ENCODE data around the gene ABCC8. TPM values are rescaled to one million over a fixed set of nuclear protein-coding genes. Genes with fewer than 3 reads are reported as not detected.

ABCC8 gene
- total and polyA plus RNA-seq, 10 of the 15 experiments (the other 5 are each of a cell fraction or from before 2014, with no cell fraction given), result not detected

DNA sequence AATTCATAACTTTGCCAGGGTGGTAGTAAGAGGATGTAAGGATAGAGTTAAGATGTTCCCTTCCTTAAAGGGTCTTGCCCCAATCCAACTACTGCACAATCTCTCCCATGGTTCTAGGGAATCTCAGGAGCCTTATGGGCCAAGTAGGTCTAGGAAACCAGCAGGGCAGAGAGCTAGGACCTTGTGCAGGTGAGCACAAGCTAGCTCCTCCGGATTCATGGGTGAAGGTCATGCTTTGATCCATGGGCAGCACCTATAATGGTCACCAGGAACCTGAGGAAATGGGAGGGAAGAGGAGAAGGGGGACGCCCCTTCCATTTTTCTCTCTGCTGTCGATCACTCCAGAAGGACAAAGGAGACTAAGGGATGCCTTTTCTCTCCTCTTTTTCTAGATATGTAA lies 105.0 kb downstream of the ABCC8 start:
- Histone ChIP-seq H2AFZ (ENCODE audit: control insufficient read depth, low read depth, low read length) (no peak overlapping the region), H3K27me3 (replicated peaks in 1 of 2; ENCODE audit: control insufficient read depth in 2 of 2, insufficient read depth in 2 of 2, low read length in 1 of 2) (no peaks in the 10 kb centered on the region), H3K4me3 (no peak overlapping the region), H3K4me2 (ENCODE audit: control insufficient read depth, insufficient read depth) (no peak overlapping the region), H3K9ac (ENCODE audit: control insufficient read depth, insufficient read depth, low read length) (no peak overlapping the region), H3K79me2 (ENCODE audit: control insufficient read depth, insufficient read depth, low read length) (no peaks in the 10 kb centered on the region), H4K20me1 (ENCODE audit: control insufficient read depth, insufficient read depth) (no peaks in the 10 kb centered on the region), H3K36me3 (ENCODE audit: control insufficient read depth in 2 of 2, insufficient read depth in 2 of 2, low read length in 1 of 2) (no peaks in the 10 kb centered on the region), H3K27ac (ENCODE audit: control insufficient read depth, insufficient read depth) (no peak overlapping the region), H3K4me1 (ENCODE audit: control insufficient read depth, insufficient read depth, low read length) (no peaks in the 10 kb centered on the region), H3K9me3 (replicated peaks; ENCODE audit: control insufficient read depth, insufficient read depth, low read length) (peaks cover 27% of the 10 kb centered on the region)
- ATAC-seq (no peak), FAIRE-seq (no peak), DNase-seq (ENCODE audit: low read depth, low spot score) (no peak)
- ChIA-PET RAD21 (ENCODE audit: unreplicated experiment) (no interaction called here), POLR2A (no interaction called here), SMC1A (ENCODE audit: uncharacterized antibody, unreplicated experiment) (interaction anchor here (0.7 to 0.9 kb wide), 2 partner anchors 360 to 387 kb away, joined by 3 read pairs; no protein-coding TSS in a partner anchor), CTCF (no interaction called here)
- intact Hi-C loops (cut with micrococcal nuclease; ENCODE audit: unreplicated experiment), result no loop called here
- TF ChIP-seq EGR1 (IDR thresholded peaks at IDR 0.05; ENCODE audit: borderline replicate concordance in 1 of 2, low read depth in 2 of 2, low read length in 2 of 2) (no peak), CBX5 (IDR thresholded peaks at IDR 0.05; ENCODE audit: low read depth) (peak; percentile 88; the same call in 1 of the 2 replicates)
- 0% methylated on average over 3 of the region's 3 CpGs for WGBS (ENCODE audit: insufficient coverage, insufficient replicate concordance, low lambda C conversion rate, missing lambda C conversion rate)
- in situ Hi-C loops (cut with MboI), result no loop called here
- BruUV-seq (replicated peaks), result no TSS peak

DNA sequence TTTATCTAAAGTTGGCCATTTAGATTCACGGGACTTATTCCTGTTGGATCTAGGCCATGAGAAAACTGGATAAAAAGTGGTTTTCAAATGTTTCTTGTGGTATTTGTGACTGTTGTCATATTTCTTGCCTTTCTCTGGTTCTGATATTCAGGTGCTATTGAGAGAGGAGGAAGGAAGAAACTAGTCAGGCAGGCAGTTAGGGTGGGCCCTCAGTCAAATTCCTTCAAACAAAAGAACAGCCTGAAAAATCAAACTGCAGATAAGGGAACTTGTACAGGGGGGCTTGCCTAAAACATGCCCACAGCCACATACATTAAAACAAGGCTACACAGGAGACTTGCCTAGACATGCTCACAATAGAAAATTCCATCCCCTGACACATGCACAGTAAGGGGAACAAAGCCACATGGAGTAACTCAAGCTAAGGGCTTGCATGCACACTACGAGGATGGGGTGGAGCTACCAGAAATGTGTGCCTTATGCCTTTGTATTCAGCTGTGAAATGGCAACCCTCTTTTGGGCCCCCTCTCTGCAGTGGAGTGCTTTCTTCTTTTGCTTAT lies 106.9 kb downstream of the ABCC8 start:
- no TSS peak for BruUV-seq (replicated peaks)
- Histone ChIP-seq H3K27me3 (replicated peaks in 1 of 2; ENCODE audit: control insufficient read depth in 2 of 2, insufficient read depth in 2 of 2, low read length in 1 of 2) (no peaks in the 10 kb centered on the region; a peak in 1 of 4 replicates), H3K79me2 (ENCODE audit: control insufficient read depth, insufficient read depth, low read length) (no peaks in the 10 kb centered on the region), H3K4me2 (ENCODE audit: control insufficient read depth, insufficient read depth) (no peak overlapping the region), H3K27ac (ENCODE audit: control insufficient read depth, insufficient read depth) (no peak overlapping the region), H4K20me1 (ENCODE audit: control insufficient read depth, insufficient read depth) (no peaks in the 10 kb centered on the region), H3K4me1 (ENCODE audit: control insufficient read depth, insufficient read depth, low read length) (no peaks in the 10 kb centered on the region), H3K36me3 (ENCODE audit: control insufficient read depth in 2 of 2, insufficient read depth in 2 of 2, low read length in 1 of 2) (no peaks in the 10 kb centered on the region), H2AFZ (ENCODE audit: control insufficient read depth, low read depth, low read length) (no peak overlapping the region), H3K9ac (ENCODE audit: control insufficient read depth, insufficient read depth, low read length) (no peak overlapping the region), H3K9me3 (replicated peaks; ENCODE audit: control insufficient read depth, insufficient read depth, low read length) (peaks cover 24% of the 10 kb centered on the region), H3K4me3 (no peak overlapping the region)
- ATAC-seq (no peak), DNase-seq (ENCODE audit: low read depth, low spot score) (no peak), FAIRE-seq (no peak)
- ChIA-PET RAD21 (ENCODE audit: unreplicated experiment) (no interaction called here), POLR2A (no interaction called here), CTCF (no interaction called here), SMC1A (ENCODE audit: uncharacterized antibody, unreplicated experiment) (no interaction called here)
- WGBS (ENCODE audit: insufficient coverage, insufficient replicate concordance, low lambda C conversion rate, missing lambda C conversion rate), result 56% methylated on average over 2 of the region's 2 CpGs
- in situ Hi-C loops (cut with MboI) (no loop called here), intact Hi-C loops (cut with micrococcal nuclease; ENCODE audit: unreplicated experiment) (no loop called here)
- TF ChIP-seq NFXL1 (IDR thresholded peaks at IDR 0.05; ENCODE audit: borderline replicate concordance) (no peak), KAT2A (conservative IDR thresholded peaks at IDR 0.05; ENCODE audit: control insufficient read depth, low read depth, low read length) (no peak), POU2F2 (IDR thresholded peaks at IDR 0.05; ENCODE audit: borderline replicate concordance, low read depth, low read length) (no peak), GATAD2B (conservative IDR thresholded peaks at IDR 0.05; ENCODE audit: low read depth) (no peak)
- TF ChIP-seq, protein P1, sequence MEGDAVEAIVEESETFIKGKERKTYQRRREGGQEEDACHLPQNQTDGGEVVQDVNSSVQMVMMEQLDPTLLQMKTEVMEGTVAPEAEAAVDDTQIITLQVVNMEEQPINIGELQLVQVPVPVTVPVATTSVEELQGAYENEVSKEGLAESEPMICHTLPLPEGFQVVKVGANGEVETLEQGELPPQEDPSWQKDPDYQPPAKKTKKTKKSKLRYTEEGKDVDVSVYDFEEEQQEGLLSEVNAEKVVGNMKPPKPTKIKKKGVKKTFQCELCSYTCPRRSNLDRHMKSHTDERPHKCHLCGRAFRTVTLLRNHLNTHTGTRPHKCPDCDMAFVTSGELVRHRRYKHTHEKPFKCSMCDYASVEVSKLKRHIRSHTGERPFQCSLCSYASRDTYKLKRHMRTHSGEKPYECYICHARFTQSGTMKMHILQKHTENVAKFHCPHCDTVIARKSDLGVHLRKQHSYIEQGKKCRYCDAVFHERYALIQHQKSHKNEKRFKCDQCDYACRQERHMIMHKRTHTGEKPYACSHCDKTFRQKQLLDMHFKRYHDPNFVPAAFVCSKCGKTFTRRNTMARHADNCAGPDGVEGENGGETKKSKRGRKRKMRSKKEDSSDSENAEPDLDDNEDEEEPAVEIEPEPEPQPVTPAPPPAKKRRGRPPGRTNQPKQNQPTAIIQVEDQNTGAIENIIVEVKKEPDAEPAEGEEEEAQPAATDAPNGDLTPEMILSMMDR (IDR thresholded peaks at IDR 0.05 in 2 of 3, conservative IDR thresholded peaks at IDR 0.05 in 1 of 3; ENCODE audit: control insufficient read depth in 2 of 3, extremely low read depth in 1 of 3, insufficient read depth in 1 of 3, low read depth in 3 of 3, low read length in 3 of 3), result no peak
- TF ChIP-seq, protein P2, sequence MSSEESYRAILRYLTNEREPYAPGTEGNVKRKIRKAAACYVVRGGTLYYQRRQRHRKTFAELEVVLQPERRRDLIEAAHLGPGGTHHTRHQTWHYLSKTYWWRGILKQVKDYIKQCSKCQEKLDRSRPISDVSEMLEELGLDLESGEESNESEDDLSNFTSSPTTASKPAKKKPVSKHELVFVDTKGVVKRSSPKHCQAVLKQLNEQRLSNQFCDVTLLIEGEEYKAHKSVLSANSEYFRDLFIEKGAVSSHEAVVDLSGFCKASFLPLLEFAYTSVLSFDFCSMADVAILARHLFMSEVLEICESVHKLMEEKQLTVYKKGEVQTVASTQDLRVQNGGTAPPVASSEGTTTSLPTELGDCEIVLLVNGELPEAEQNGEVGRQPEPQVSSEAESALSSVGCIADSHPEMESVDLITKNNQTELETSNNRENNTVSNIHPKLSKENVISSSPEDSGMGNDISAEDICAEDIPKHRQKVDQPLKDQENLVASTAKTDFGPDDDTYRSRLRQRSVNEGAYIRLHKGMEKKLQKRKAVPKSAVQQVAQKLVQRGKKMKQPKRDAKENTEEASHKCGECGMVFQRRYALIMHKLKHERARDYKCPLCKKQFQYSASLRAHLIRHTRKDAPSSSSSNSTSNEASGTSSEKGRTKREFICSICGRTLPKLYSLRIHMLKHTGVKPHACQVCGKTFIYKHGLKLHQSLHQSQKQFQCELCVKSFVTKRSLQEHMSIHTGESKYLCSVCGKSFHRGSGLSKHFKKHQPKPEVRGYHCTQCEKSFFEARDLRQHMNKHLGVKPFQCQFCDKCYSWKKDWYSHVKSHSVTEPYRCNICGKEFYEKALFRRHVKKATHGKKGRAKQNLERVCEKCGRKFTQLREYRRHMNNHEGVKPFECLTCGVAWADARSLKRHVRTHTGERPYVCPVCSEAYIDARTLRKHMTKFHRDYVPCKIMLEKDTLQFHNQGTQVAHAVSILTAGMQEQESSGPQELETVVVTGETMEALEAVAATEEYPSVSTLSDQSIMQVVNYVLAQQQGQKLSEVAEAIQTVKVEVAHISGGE (CRISPR knock-in tag; IDR thresholded peaks at IDR 0.05), result no peak
